ENCODE results near the gene SMCO3. TPM values are rescaled to one million over a fixed set of nuclear protein-coding genes. Genes with fewer than 3 reads are reported as not detected.

The SMCO3 gene
- total and polyA plus RNA-seq, 2 of the 8 experiments (the other 6 are each of a cell fraction or from before 2014, with no cell fraction given): not detected

GRCh38 chr12:14777271-14777670 lies 36.7 kb downstream of the SMCO3 start (continued):
- TF ChIP-seq RXRA (IDR thresholded peaks at IDR 0.05; ENCODE audit: insufficient read depth, low read depth, low read length): no peak
- TF ChIP-seq, protein P1, sequence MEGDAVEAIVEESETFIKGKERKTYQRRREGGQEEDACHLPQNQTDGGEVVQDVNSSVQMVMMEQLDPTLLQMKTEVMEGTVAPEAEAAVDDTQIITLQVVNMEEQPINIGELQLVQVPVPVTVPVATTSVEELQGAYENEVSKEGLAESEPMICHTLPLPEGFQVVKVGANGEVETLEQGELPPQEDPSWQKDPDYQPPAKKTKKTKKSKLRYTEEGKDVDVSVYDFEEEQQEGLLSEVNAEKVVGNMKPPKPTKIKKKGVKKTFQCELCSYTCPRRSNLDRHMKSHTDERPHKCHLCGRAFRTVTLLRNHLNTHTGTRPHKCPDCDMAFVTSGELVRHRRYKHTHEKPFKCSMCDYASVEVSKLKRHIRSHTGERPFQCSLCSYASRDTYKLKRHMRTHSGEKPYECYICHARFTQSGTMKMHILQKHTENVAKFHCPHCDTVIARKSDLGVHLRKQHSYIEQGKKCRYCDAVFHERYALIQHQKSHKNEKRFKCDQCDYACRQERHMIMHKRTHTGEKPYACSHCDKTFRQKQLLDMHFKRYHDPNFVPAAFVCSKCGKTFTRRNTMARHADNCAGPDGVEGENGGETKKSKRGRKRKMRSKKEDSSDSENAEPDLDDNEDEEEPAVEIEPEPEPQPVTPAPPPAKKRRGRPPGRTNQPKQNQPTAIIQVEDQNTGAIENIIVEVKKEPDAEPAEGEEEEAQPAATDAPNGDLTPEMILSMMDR (IDR thresholded peaks at IDR 0.05; ENCODE audit: control extremely low read depth in 1 of 3, insufficient read depth in 1 of 3, low read depth in 1 of 3, low read length in 3 of 3): no peak
- no peak for TF ChIP-seq KDM4A (IDR thresholded peaks at IDR 0.05; ENCODE audit: low read depth, low read length, severe bottlenecking)
- TF ChIP-seq BRCA1 (IDR thresholded peaks at IDR 0.05; ENCODE audit: low read depth, low read length): no peak
- TF ChIP-seq JUND (IDR thresholded peaks at IDR 0.05; ENCODE audit: low read length): no peak

Data from H1 (cell line).